Measurements from ENCODE around the gene FAM3A. TPM values are rescaled to one million over a fixed set of nuclear protein-coding genes. Genes with fewer than 3 reads are reported as not detected.

Gene FAM3A
- total and polyA plus RNA-seq, 9 of the 15 experiments (the other 6 are each of a cell fraction or from before 2014, with no cell fraction given) = 0.75 to 70.6 (median 27.0) TPM

GRCh38 chrX:154478728-154479622 lies 37.1 kb downstream of the FAM3A start, which contains the start of gene LAGE3:
TSS of gene LAGE3 (minus strand) at chrX:154479281. CDS start at chrX:154478915, 366 bp downstream.
- peak within 1 kb of the TSS; percentile 94 for H3K27ac ChIP-seq (ENCODE audit: extremely low read depth, low read depth, low read length)
- intact Hi-C loops (cut with micrococcal nuclease) (loop anchor here (5.0 kb wide), 1 partner anchor 52 kb away; the partner anchor contains the start of gene ATP6AP1), in situ Hi-C loops (cut with MboI) (no loop called here)
- H3K4me3 ChIP-seq = peak within 1 kb of the TSS; percentile 60
- H3K9me3 ChIP-seq (replicated peaks; ENCODE audit: control insufficient read depth, insufficient read depth, low read depth, low read length) = no peaks in the 10 kb centered on the region
- WGBS (ENCODE audit: insufficient coverage, low coverage, missing lambda C conversion rate) = under 1% methylated on average over 45 of the region's 85 CpGs
- peak within 1 kb of the TSS; percentile 95 for H3K4me2 ChIP-seq (ENCODE audit: insufficient read depth, low read length)
- CTCF ChIA-PET (ENCODE audit: low intra/inter-chr PET ratio) = no interaction called here
- peaks cover 20% of the 10 kb centered on the region for H3K79me2 ChIP-seq (ENCODE audit: control insufficient read depth, insufficient read depth, low read length)
- BruUV-seq (replicated peaks) = TSS peak; percentile 80
- no peaks in the 10 kb centered on the region for H4K20me1 ChIP-seq (replicated peaks; ENCODE audit: control insufficient read depth, insufficient read depth, low read length)
- H3K9me1 ChIP-seq (ENCODE audit: control insufficient read depth, insufficient read depth, low read length) = no peaks in the 10 kb centered on the region
- H3K9ac ChIP-seq (ENCODE audit: insufficient read depth in 1 of 2, low read depth in 2 of 2, low read length in 2 of 2) = peak within 1 kb of the TSS; percentile 76 to 90
- H2AFZ ChIP-seq (ENCODE audit: low read depth, low read length) = peak within 1 kb of the TSS; percentile 98
- H3K36me3 ChIP-seq (ENCODE audit: control insufficient read depth, insufficient read depth, low read length) = peaks cover 11% of the 10 kb centered on the region
- H3K27me3 ChIP-seq (ENCODE audit: control insufficient read depth in 2 of 2, insufficient read depth in 2 of 2, low read length in 2 of 2) = no peaks in the 10 kb centered on the region
- POLR2A ChIA-PET = interaction anchor here (0.6 to 1.4 kb wide), 9 partner anchors 9 to 78 kb away, joined by 3 to 11 read pairs (median 4); partner anchors contain the start of gene DNASE1L1
- DNase-seq (ENCODE audit: extremely low read depth in 1 of 4, low spot score in 3 of 4) (peak; percentile 87 to 95 (median 92)), FAIRE-seq (peak; percentile 84), ATAC-seq (peak; percentile 92)
- H3K4me1 ChIP-seq (replicated peaks in 1 of 2; ENCODE audit: control insufficient read depth in 2 of 2, insufficient read depth in 2 of 2, low read length in 2 of 2) = peaks cover 36 to 46% of the 10 kb centered on the region in 2 experiments
- TF ChIP-seq JUND (IDR thresholded peaks at IDR 0.05; ENCODE audit: borderline replicate concordance, low read depth, low read length) (peak; percentile 19; the same call in 1 of the 2 replicates), JUND (tag; IDR thresholded peaks at IDR 0.05; ENCODE audit: borderline replicate concordance, low read depth, low read length) (no peak), ZNF589 (CRISPR knock-in tag; IDR thresholded peaks at IDR 0.05; ENCODE audit: low read depth) (0 out of 2 replicates have a peak, but pooled peaks have one; percentile 16), NRF1 (conservative IDR thresholded peaks at IDR 0.05 in 1 of 2, IDR thresholded peaks at IDR 0.05 in 1 of 2) (peak; percentile 98), ZNF316 (IDR thresholded peaks at IDR 0.05) (no peak), SRSF1 (IDR thresholded peaks at IDR 0.05; ENCODE audit: low read depth, low read length) (no peak), SP1 (CRISPR knock-in tag; IDR thresholded peaks at IDR 0.05) (peak; percentile 100), FOS (IDR thresholded peaks at IDR 0.05; ENCODE audit: extremely low read depth, insufficient read length) (no peak), POLR2AphosphoS2 (IDR thresholded peaks at IDR 0.05; ENCODE audit: low read length) (no peak), BCLAF1 (IDR thresholded peaks at IDR 0.05; ENCODE audit: borderline replicate concordance in 1 of 2, control insufficient read depth in 1 of 2, low read depth in 2 of 2, low read length in 1 of 2) (0 out of 4 replicates have a peak, but pooled peaks of 1 of the 2 experiments have one; percentile 75), WHSC1 (IDR thresholded peaks at IDR 0.05; ENCODE audit: low read length) (no peak), GATAD2A (IDR thresholded peaks at IDR 0.05) (no peak), ARID1B (IDR thresholded peaks at IDR 0.05) (no peak)
- TF ChIP-seq, protein P1, sequence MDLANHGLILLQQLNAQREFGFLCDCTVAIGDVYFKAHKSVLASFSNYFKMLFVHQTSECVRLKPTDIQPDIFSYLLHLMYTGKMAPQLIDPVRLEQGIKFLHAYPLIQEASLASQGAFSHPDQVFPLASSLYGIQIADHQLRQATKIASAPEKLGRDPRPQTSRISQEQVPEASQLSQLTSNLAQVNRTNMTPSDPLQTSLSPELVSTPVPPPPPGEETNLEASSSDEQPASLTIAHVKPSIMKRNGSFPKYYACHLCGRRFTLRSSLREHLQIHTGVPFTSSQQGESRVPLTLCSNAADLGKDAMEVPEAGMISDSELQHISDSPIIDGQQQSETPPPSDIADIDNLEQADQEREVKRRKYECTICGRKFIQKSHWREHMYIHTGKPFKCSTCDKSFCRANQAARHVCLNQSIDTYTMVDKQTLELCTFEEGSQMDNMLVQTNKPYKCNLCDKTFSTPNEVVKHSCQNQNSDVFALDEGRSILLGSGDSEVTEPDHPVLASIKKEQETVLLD (IDR thresholded peaks at IDR 0.05) = peak; percentile 92
